Suprapubic skin (tissue), 4 donors: ENCODE results near the gene CEMIP2. TPM values are rescaled to one million over a fixed set of nuclear protein-coding genes. Genes with fewer than 3 reads are reported as not detected.

Source experiments
- DNase-seq, 2 donors: peaks; one replicate each; pipeline ENCODE4 v3.0.0-alpha.2; 2019; ENCODE audit warnings: low spot score in 2 of 2
- H3K27ac ChIP-seq: fragments of 200-600 bp; sonication (generic); one replicate; pipeline ENCODE4 v1.5.1; 2019
- H3K27me3 ChIP-seq: fragments of 200-600 bp; sonication (generic); one replicate; pipeline ENCODE4 v1.5.1; 2019
- H3K36me3 ChIP-seq: fragments of 200-600 bp; sonication (generic); one replicate; pipeline ENCODE4 v1.5.1; 2019
- H3K4me1 ChIP-seq: fragments of 200-600 bp; sonication (generic); one replicate; pipeline ENCODE4 v1.5.1; 2019
- H3K4me3 ChIP-seq: fragments of 200-600 bp; sonication (generic); one replicate; pipeline ENCODE4 v1.5.1; 2019; ENCODE audit warnings: mild to moderate bottlenecking
- H3K9me3 ChIP-seq: fragments of 200-600 bp; sonication (generic); one replicate; pipeline ENCODE4 v1.5.1; 2019
- EP300 ChIP-seq: sonication (generic); formaldehyde crosslinking; IDR thresholded peaks from one replicate; pipeline ENCODE4 v1.6.1; 2017; ENCODE audit warnings: antibody characterized with exemption
- POLR2A ChIP-seq, 2 donors: fragments of 450-650 bp; IDR thresholded peaks; one replicate each; pipeline ENCODE4 v1.6.1; 2017; ENCODE audit warnings: antibody characterized with exemption in 2 of 2, mild to moderate bottlenecking in 2 of 2, moderate library complexity in 2 of 2
- POLR2AphosphoS5 ChIP-seq, 3 donors: sonication (generic); formaldehyde crosslinking; IDR thresholded peaks; one replicate each; pipeline ENCODE4 v1.6.1; 2017; ENCODE audit warnings: antibody characterized with exemption in 3 of 3
- WGBS: methylation state at CpG from one replicate; pipeline ENCODE4 v1.1.5; 2018; 5-methylcytosine and 5-hydroxymethylcytosine counted together
- total RNA-seq, 4 donors: library from RNA; depleted of rRNA; stranded (reverse); fragments of >200 nt; gene quantifications; one replicate each; pipeline ENCODE4 v1.1.0, GENCODE V29; 2016
- TF ChIP-seq, protein P1 (sequence below), 2 donors: fragments of 200-600 bp in 1 of 2; fragments of 450-650 bp in 1 of 2; sonication (generic) in 1 of 2; IDR thresholded peaks; one replicate each; pipeline ENCODE4 v1.5.1; 2016 to 2019; ENCODE audit warnings: antibody characterized with exemption in 2 of 2, mild to moderate bottlenecking in 1 of 2, moderate library complexity in 1 of 2

The CEMIP2 gene
- total RNA-seq, 4 donors from 2014 or later: 48.9 to 76.2 (median 66.1) TPM

DNA sequence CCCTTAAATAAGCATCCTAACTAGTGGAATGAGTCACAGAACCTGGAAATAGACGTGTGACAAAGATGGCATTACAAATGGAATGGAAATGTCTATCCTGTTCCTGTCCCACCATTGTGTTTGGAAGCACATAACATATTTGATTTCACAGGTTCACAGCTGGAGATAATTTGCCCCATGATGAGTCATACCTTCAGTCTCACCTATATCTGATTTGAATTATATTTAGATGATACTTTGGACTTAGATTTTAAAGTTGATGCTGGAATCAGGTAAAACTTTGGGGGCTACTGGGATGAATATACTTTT is 92.5 kb downstream of the CEMIP2 start:
- H3K27ac ChIP-seq: no peak overlapping the region
- H3K9me3 ChIP-seq: no peaks in the 10 kb centered on the region
- TF ChIP-seq EP300 (no peak), POLR2AphosphoS5 (IDR thresholded peaks at IDR 0.05) (no peak), POLR2A (IDR thresholded peaks at IDR 0.05) (no peak)
- TF ChIP-seq, protein P1, sequence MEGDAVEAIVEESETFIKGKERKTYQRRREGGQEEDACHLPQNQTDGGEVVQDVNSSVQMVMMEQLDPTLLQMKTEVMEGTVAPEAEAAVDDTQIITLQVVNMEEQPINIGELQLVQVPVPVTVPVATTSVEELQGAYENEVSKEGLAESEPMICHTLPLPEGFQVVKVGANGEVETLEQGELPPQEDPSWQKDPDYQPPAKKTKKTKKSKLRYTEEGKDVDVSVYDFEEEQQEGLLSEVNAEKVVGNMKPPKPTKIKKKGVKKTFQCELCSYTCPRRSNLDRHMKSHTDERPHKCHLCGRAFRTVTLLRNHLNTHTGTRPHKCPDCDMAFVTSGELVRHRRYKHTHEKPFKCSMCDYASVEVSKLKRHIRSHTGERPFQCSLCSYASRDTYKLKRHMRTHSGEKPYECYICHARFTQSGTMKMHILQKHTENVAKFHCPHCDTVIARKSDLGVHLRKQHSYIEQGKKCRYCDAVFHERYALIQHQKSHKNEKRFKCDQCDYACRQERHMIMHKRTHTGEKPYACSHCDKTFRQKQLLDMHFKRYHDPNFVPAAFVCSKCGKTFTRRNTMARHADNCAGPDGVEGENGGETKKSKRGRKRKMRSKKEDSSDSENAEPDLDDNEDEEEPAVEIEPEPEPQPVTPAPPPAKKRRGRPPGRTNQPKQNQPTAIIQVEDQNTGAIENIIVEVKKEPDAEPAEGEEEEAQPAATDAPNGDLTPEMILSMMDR (IDR thresholded peaks at IDR 0.05): no peak
- H3K36me3 ChIP-seq: no peaks in the 10 kb centered on the region
- no peak overlapping the region for H3K4me3 ChIP-seq
- H3K4me1 ChIP-seq: peaks cover 13% of the 10 kb centered on the region
- WGBS: 67% methylated on average over 1 of the region's 1 CpG
- no peak for DNase-seq
- no peaks in the 10 kb centered on the region for H3K27me3 ChIP-seq

GRCh38 chr9:71675105-71675856 is 93.0 kb downstream of the CEMIP2 start:
- Histone ChIP-seq H3K27me3 (no peaks in the 10 kb centered on the region), H3K9me3 (no peaks in the 10 kb centered on the region), H3K4me3 (no peak overlapping the region), H3K36me3 (no peaks in the 10 kb centered on the region), H3K27ac (no peak overlapping the region), H3K4me1 (peaks cover 7% of the 10 kb centered on the region)
- 49% methylated on average over 3 of the region's 3 CpGs for WGBS
- TF ChIP-seq POLR2A (IDR thresholded peaks at IDR 0.05) (no peak), EP300 (no peak), POLR2AphosphoS5 (IDR thresholded peaks at IDR 0.05) (no peak)
- TF ChIP-seq, protein P1 (IDR thresholded peaks at IDR 0.05): no peak
- DNase-seq: no peak

DNA sequence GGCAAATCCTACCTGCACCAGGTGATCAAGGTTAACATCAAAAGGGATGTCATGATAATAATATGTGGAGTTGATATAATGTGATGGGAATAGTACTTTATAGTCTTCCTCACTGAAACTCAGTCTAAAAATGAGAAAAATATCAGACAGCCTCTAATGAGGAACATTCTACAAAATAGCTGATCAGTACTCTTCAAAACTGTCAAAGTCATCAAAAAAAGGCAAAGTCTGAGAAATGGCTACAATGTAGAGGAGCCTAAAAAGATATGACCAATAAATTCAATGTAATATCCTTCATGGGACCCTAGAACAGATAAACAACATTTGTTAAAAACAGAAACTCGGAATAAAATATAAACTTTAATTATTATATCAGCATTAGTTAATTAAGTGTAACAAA is 95.7 kb downstream of the CEMIP2 start:
- WGBS: 97% methylated on average over 1 of the region's 1 CpG
- H3K4me1 ChIP-seq: peaks cover 3% of the 10 kb centered on the region
- H3K4me3 ChIP-seq: no peak overlapping the region
- no peaks in the 10 kb centered on the region for H3K36me3 ChIP-seq
- no peak for DNase-seq
- TF ChIP-seq EP300: no peak
- no peak for TF ChIP-seq POLR2A (IDR thresholded peaks at IDR 0.05)
- TF ChIP-seq POLR2AphosphoS5 (IDR thresholded peaks at IDR 0.05): no peak
- TF ChIP-seq, protein P1 (IDR thresholded peaks at IDR 0.05): no peak
- no peak overlapping the region for H3K27ac ChIP-seq
- H3K9me3 ChIP-seq: no peaks in the 10 kb centered on the region
- H3K27me3 ChIP-seq: no peaks in the 10 kb centered on the region

DNA sequence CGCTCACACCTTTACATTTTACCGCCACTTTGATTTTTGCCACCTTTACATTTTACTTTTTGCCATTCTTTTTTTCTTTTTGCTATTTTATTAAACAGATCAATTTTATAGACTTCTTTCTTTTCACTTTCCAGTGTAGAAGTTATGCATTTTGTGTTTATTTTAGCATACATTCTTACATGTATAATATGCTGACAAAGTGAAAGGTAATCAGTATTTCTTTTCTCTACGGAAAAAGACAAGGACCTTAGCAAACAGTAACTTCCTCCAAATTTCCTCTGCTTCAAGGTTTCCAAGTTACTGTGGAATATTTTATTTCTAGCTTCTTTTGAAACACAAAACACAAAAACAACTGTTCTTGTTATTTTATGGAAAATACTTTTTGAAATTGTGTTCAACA is 97.0 kb downstream of the CEMIP2 start:
- Histone ChIP-seq H3K4me3 (no peak overlapping the region), H3K9me3 (no peaks in the 10 kb centered on the region), H3K36me3 (no peaks in the 10 kb centered on the region), H3K27ac (no peak overlapping the region), H3K27me3 (no peaks in the 10 kb centered on the region), H3K4me1 (no peaks in the 10 kb centered on the region)
- 88% methylated on average over 3 of the region's 3 CpGs for WGBS
- no peak for DNase-seq
- TF ChIP-seq, protein P1 (IDR thresholded peaks at IDR 0.05): no peak
- no peak for TF ChIP-seq POLR2A (IDR thresholded peaks at IDR 0.05)
- TF ChIP-seq POLR2AphosphoS5 (IDR thresholded peaks at IDR 0.05): no peak
- TF ChIP-seq EP300: no peak

DNA sequence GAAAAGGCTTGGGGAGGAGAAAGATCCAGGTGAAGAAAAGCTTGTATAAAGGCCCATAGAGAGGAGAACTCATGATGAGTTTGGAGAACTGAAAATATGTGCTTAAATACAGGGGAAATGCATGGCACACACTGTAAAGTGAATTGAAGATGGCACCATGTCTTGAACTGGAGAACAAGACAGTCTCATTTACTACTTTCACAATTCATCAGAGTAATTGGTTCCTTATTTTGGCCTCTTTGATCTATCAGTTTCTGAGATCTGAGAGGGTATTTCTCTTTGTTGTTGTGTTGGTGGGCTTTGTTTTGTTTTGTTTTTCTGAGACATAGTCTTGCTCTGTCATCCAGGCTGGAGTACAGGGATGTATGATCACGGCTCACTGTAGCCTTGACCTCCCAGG is 98.2 kb downstream of the CEMIP2 start:
- no peak overlapping the region for H3K27ac ChIP-seq
- TF ChIP-seq, protein P1 (IDR thresholded peaks at IDR 0.05): no peak
- TF ChIP-seq POLR2A (IDR thresholded peaks at IDR 0.05): no peak
- TF ChIP-seq POLR2AphosphoS5 (IDR thresholded peaks at IDR 0.05): no peak
- no peak for TF ChIP-seq EP300
- 92% methylated on average over 1 of the region's 1 CpG for WGBS

More for the DNA sequence above, 98.2 kb downstream of the CEMIP2 start:
- Histone ChIP-seq H3K9me3 (no peaks in the 10 kb centered on the region), H3K27me3 (no peaks in the 10 kb centered on the region), H3K4me3 (no peak overlapping the region), H3K4me1 (no peaks in the 10 kb centered on the region), H3K36me3 (no peaks in the 10 kb centered on the region)
- no peak for DNase-seq
